ENCODE measurements around the gene LRRC7. TPM values are rescaled to one million over a fixed set of nuclear protein-coding genes. Genes with fewer than 3 reads are reported as not detected.

LRRC7 gene
- total RNA-seq, 1 donor from 2014 or later = not detected

- Mint-ChIP-seq H3K27me3 (no peaks in the 10 kb centered on the region), H3K4me3 (no peak overlapping the region), H3K4me1 (no peaks in the 10 kb centered on the region), H3K9me3 (peaks cover 2% of the 10 kb centered on the region), H3K36me3 (ENCODE audit: low read depth) (no peaks in the 10 kb centered on the region), H3K27ac (no peak overlapping the region)
- ChIA-PET POLR2A (no interaction called here), CTCF (no interaction called here)
- DNase-seq (no peak), ATAC-seq (ENCODE audit: low read depth) (no peak)
- intact Hi-C loops (cut with micrococcal nuclease) = no loop called here
- TF ChIP-seq CTCF (IDR thresholded peaks at IDR 0.05) = no peak
These were observed 399.6 kb downstream of the LRRC7 start for GRCh38 chr1:69967245-69967766.

GRCh38 chr1:69976896-69977295 lies 409.2 kb downstream of the LRRC7 start:
- no peaks in the 10 kb centered on the region for H3K36me3 Mint-ChIP-seq (ENCODE audit: low read depth)
- DNase-seq (no peak), ATAC-seq (ENCODE audit: low read depth) (no peak)
- ChIA-PET POLR2A (no interaction called here), CTCF (no interaction called here)
- H3K9me3 Mint-ChIP-seq = no peaks in the 10 kb centered on the region
- no peak for TF ChIP-seq CTCF (IDR thresholded peaks at IDR 0.05)
- H3K4me1 Mint-ChIP-seq = no peaks in the 10 kb centered on the region
- H3K27me3 Mint-ChIP-seq = no peaks in the 10 kb centered on the region
- intact Hi-C loops (cut with micrococcal nuclease) = no loop called here
- H3K4me3 Mint-ChIP-seq = no peak overlapping the region
- no peak overlapping the region for H3K27ac Mint-ChIP-seq

- Mint-ChIP-seq H3K27me3 (no peaks in the 10 kb centered on the region), H3K27ac (no peak overlapping the region), H3K9me3 (peaks cover 3% of the 10 kb centered on the region), H3K36me3 (ENCODE audit: low read depth) (no peaks in the 10 kb centered on the region), H3K4me1 (no peaks in the 10 kb centered on the region), H3K4me3 (no peak overlapping the region)
- intact Hi-C loops (cut with micrococcal nuclease) = no loop called here
- DNase-seq = no peak
- POLR2A ChIA-PET = no interaction called here
- ATAC-seq (ENCODE audit: low read depth) = no peak
- CTCF ChIA-PET = no interaction called here
- TF ChIP-seq CTCF (IDR thresholded peaks at IDR 0.05) = no peak
These were observed 415.3 kb downstream of the LRRC7 start for GRCh38 chr1:69982992-69983391.

- POLR2A ChIA-PET = no interaction called here
- no peak overlapping the region for H3K4me3 Mint-ChIP-seq
- no peak overlapping the region for H3K27ac Mint-ChIP-seq
- intact Hi-C loops (cut with micrococcal nuclease) = no loop called here
- no peak for TF ChIP-seq CTCF (IDR thresholded peaks at IDR 0.05)
- H3K9me3 Mint-ChIP-seq = peaks cover 3% of the 10 kb centered on the region
- H3K27me3 Mint-ChIP-seq = no peaks in the 10 kb centered on the region
- H3K36me3 Mint-ChIP-seq (ENCODE audit: low read depth) = no peaks in the 10 kb centered on the region
- no peaks in the 10 kb centered on the region for H3K4me1 Mint-ChIP-seq
- CTCF ChIA-PET = no interaction called here
- ATAC-seq (ENCODE audit: low read depth) = no peak
- DNase-seq = no peak
These were observed 417.7 kb downstream of the LRRC7 start for GRCh38 chr1:69985376-69985775.

- no peak overlapping the region for H3K4me3 Mint-ChIP-seq
- H3K27me3 Mint-ChIP-seq = no peaks in the 10 kb centered on the region
- ATAC-seq (ENCODE audit: low read depth) (no peak), DNase-seq (no peak)
- no peak for TF ChIP-seq CTCF (IDR thresholded peaks at IDR 0.05)
- H3K9me3 Mint-ChIP-seq = peaks cover 3% of the 10 kb centered on the region
- no peaks in the 10 kb centered on the region for H3K4me1 Mint-ChIP-seq
- H3K27ac Mint-ChIP-seq = no peak overlapping the region
- CTCF ChIA-PET = no interaction called here
- H3K36me3 Mint-ChIP-seq (ENCODE audit: low read depth) = no peaks in the 10 kb centered on the region
- intact Hi-C loops (cut with micrococcal nuclease) = no loop called here
- POLR2A ChIA-PET = no interaction called here
These were observed 418.2 kb downstream of the LRRC7 start for GRCh38 chr1:69985901-69986439.
